SK-N-SH treated with all-trans-retinoic acid at 6 μM for 48 hours (cell line): ENCODE measurements around the gene CAMK1.

ENCODE experiments used
- OSR1 ChIP-seq: fragments of 250-450 bp; sonication (Bioruptor Pico); IDR thresholded peaks from 2 replicates; pipeline ENCODE4 v1.8.0; 2022; ENCODE audit warnings: moderate library complexity, mild to moderate bottlenecking, inconsistent platforms
- SNAI2 ChIP-seq: fragments of 250-450 bp; sonication (Bioruptor Pico); IDR thresholded peaks from 2 replicates; pipeline ENCODE4 v1.5.0; 2020; ENCODE audit warnings: mild to moderate bottlenecking, moderate library complexity

- no peak for TF ChIP-seq OSR1
- TF ChIP-seq SNAI2 (CRISPR knock-in tag), result no peak
These were observed 15.2 kb upstream of the CAMK1 start for GRCh38 chr3:9784965-9785364.
